GM18868 (cell line): ENCODE data around the gene CAB39.

Experiments used
- ATAC-seq: cut with Tn5 transposase; IDR thresholded peaks from one replicate; pipeline ENCODE4 v1.9.1; 2021; ENCODE audit warnings: mild to moderate bottlenecking, moderate library complexity; ENCODE audit not compliant: unreplicated experiment

The CAB39 gene

DNA sequence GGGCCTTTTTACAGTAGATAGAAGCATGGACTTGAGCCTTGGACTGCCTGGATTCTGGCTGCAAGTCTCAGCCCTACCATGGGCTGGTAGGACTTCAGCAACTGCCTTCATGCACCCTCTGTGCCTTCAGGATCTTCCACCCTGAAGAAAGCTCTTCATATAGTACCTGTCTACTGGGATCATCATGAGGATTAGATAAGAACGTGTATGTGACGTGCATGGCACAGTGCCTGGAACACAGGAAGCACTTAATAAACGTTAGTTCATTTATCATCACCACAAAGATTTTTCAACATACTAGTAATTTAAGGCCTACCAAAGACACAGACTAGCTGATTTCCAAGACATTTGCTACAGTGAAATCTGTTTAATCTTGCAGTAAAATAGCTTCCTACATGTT lies 98.9 kb downstream of the CAB39 start:
- ATAC-seq: no peak

DNA sequence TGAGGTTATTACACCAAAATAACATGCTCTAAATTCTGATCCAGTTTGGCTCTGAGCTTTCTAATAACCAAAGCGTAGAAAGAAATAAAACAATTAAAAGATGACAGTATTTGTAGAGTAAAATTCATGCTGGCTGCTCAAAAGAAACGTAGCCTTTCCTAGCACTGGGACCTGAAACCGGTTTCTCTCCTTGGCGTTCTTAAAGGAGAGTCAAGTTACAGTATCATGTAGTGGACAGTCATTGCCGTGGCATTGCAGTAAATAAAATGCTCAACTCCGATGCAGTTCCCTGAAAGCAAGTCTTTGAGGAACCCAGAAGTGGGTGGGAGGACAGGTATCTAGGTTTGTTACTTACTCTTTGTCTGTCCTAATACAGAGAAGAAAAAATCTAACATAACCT lies 99.4 kb downstream of the CAB39 start:
- ATAC-seq: no peak

DNA sequence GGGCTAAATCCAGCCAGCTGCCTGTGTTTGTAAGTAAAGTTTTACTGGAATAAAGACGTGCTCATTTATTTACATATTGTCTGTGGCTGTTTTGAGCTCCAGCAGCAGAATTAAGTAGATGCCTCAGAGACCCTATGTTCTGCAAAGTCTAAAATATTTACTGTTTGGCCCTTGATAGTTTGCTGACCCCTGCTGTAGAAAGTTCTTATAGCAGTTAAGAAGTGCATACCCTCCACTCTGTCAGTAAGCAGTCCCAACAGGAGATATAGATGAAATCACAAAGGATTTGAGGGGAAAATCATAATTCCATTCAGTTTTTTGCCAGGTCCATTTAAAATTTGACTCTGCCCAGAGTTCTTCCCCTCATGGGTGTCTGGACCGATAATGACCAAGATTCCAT lies 102.0 kb downstream of the CAB39 start:
- no peak for ATAC-seq

DNA sequence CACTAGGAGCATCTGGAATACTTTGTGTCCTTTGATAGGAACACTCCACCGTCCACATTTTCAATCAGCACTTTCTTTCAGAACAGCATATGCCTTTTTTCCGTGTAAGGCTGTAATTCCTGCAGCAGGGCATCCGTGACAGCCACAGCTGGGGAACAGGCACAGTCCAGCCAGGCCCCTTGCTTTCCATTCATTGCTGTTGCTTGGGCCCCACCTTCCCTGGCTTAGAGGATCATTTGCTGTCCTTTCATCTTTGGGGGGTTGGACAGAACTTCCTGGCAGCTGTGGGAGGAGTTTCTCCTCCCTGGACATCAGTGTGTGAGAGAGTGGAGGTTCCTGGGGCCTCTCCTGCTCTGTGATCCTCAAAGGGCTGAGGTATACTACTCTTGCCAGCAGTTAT lies 102.4 kb downstream of the CAB39 start:
- ATAC-seq: no peak

DNA sequence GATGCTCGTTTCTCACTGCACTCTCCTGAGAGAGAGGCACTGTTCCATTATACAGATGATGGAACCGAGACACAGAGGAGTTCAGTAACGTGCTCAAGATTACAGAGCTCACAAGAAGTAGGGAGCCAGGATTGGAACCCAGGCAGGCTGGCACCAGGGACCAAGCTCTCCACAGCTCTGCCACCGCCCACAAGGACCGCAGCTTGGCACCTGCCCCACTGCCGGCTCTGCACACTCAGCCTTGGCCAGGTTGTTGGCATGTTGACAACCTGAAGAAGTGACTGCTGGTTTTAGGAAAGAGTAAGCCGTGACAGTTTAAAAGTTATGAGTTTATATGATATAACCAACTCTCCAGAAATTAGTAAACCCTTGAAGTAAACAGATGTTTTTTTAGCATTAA lies 104.1 kb downstream of the CAB39 start:
- ATAC-seq: no peak

DNA sequence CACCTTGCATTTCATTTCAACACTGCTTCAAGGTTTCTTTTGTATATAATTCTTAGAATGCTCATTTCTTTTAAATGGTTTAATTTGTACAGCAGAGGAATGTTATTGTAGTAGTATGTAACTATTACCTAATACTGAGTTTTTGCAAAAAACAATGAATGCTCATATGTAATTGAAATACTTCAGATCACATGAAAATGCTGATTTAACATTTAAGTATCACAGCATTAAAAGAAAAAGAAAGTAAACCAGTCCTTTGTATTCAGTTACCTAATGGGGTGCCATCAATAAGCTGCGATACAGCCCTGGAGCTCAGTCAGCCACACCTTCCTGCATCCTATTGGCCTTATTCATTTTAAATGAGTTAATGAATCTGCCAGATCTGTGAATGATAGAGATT lies 106.8 kb downstream of the CAB39 start:
- ATAC-seq: no peak

DNA sequence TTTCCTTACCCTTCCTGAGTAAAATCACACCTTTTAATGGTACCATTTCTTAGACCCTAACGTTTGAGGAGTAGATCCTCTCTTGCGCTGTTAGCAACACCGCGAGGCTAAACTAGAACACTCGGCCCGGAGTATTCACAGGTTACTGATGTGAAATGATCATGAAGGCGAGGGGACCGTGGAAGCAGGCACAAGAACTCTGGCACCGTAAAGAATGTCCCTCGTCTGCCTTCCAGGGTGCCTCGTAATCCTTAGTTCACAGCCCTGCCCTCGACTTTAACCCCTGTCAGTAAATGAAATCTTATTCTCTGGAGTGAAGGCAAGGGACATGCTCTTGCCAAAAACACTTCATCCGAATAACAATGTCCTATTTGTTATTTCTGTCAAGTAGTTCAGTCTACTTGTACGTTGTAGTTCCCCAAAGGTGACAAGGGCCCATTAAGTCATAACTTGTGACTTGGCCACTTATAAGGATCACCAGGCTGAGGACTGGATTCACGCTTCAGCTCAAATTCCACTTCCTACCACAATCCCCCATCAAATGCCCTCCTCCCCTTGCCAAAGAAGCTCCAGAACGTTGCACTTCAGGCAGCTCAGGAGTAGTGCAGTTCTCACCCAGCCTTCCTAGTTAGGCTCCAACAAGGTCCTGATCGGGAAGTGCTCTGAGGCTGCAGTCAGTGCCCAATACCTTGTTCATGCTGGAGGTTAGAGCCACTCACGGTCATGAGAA lies 108.8 kb downstream of the CAB39 start:
- no peak for ATAC-seq

DNA sequence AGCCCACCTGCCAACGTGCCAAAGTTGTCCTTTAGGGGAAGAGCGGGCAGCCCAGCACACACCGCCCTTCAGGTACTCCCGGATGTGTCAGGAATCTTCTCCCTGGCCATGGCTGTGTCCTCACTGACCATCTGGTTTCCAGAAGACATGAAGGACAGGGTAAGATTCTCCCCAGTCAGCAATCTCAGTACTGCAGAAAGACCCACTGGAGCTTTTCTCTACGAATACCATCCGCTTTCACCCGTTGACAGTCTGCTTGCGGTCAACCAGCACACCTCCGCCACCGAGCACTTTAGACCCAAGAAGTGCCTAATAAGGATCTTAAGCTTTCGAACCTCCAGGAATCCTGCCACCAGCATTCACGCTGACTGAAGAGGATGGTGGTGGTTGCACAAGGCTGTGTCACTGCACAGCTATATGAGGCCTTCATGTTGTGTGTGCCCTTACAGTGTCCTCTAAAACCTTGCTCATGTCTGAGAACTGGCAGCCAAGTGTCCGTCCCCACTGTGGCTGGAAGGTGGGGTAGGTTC lies 109.4 kb downstream of the CAB39 start:
- no peak for ATAC-seq

DNA sequence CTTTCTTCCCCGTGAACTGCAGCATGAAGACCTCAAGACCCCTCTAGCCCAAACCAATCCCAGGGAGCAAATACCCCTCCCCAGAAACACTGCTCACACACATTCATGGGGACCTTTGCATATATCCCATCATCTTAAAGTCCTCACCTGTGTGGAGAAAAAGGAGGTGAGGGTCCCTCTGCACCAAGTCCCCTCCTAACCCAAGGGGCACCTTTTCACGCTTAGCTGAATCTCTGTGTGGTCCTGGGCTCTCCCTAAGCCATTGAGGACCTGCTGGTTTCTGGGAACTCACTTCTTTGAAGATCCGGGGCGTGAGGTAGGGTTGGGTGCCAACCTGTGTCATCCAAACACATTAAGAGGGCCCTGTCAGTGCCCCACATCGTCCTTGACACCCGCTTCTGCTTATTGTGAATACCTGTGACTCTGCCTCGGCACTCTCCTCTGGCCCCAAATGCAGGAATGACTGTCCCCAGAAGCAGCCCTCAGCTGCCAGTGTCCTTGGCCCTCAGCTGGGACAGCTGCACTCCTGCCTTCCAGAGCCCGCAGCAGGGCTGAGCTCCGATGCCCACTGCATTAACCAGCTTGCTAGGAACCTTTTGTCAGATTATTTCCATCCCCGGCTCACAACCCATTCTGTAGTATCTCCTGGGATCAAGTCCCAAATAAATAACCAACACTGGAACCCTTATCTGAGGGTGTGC lies 110.8 kb downstream of the CAB39 start:
- ATAC-seq: no peak

DNA sequence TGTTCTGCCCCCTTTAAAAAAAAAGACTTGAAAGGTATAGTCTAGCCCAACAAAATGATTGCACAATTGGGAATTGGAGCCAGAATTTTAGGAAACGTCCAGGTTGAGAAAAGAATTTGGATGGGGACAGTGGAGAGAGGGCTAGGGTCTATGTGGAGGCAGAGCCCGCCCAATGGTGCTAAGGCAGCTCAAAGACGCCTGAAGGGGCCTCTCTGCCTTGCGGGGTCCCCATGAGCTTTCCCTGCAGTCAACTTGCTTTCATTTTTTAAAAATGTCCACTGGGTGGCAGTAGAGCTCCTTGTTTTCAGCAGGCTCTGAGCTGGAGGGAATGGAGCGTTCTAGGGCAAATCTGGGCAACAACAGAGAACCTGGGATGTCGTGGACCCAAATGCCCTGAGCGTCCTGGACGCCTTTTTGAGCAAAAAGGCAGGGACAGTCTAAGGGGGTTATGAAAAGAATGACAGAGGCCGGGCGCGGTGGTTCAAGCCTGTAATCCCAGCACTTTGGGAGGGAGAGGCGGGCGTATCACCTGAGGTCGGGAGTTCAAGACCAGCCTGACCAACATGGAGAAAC lies 111.8 kb downstream of the CAB39 start:
- ATAC-seq: peak; percentile 69

DNA sequence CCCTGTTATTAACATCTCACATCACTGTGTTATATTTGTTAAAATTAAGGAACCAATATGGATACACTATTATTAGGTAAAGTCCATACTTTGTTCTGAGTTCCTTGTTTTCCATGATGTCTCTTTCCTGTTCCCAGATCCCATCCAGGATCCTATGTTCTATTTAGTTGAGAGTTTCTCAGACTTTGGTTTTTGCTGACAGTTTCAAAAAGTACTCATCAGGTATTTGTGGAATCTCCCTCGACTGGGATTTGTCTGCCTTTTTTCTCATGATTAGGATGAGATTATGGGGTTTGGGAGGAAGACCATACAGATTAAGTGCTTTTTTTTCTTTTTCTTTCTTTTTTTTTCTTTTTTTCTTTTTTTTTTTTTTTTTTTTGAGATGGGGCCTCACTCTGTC lies 112.7 kb downstream of the CAB39 start:
- ATAC-seq: no peak

DNA sequence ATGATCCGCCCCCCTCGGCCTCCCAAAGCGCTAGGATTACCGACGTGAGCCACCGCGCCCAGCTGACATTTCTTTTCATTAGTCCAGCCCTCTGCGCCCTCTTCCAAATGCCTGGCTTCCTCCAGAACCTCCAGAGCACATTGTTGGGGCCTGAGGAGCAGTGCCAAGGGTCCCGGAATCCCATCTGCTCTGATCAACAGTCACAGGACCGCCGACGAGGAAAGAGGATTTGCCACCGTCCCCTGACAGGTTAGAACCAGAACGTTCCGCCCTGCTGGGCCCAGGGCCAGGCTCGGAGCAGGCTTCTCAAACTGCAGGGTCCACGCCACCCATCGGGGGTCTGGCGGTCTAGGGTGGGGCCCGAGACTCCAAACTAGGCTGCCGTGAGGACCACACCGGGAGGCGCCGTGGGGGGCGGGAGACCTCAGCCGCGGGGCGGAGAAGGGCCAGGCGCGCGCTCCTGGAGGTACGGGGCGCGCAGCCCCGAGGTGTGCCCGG lies 115.2 kb downstream of the CAB39 start:
- no peak for ATAC-seq

DNA sequence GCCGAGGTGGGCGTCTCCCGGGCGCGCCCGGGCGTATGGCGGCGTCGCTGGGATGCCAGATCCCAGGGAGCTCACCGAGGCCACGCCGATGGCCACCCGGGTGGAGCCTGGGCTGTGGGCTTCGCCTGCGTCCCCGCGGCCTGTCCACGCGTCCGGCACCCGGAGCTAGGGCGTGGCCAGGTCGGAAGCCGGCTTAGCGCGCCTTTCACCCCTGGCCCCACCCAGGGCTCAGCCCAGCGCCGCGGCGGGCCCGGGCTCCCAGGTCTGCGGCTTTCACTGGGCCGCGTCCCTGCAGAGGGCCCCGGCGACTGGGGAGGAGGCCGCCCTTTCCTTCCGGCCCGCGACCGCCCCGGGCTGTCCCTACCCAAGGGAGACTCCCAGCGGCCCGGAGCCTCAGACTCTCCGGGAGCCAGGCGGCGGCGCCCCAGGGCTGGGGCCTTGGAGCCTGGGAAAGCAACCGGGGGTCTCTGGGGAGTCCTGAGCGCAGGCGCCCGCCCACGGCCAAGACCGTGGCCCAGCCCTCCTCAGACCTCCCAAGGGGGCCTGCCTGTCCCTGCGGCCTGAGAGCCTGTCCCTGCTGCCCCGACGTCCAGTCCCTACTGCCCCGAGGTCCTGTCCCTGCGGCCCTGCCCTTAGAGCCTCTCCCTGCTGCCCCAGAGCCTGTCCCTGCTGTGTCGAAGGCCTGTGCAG lies 115.8 kb downstream of the CAB39 start:
- ATAC-seq: no peak

DNA sequence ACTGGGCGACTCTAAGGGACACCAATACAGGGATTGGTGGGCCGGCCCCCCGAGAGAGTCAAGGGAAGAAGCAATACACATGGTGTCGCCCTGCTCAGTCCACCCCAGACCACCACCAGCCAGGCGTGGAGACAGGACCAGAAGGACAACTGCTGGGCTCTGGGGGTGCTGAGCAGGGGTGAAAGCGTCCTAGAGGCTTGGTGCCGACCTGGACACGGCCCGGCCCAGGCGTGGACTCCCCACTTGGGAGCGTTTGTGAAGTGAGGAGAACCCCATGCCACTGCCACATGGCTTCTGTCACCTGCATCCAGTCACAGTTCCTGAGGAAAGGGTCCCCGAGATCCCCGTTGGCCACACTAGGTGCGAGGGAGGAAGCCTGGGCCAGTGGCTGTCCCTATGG lies 116.7 kb downstream of the CAB39 start:
- ATAC-seq: no peak

DNA sequence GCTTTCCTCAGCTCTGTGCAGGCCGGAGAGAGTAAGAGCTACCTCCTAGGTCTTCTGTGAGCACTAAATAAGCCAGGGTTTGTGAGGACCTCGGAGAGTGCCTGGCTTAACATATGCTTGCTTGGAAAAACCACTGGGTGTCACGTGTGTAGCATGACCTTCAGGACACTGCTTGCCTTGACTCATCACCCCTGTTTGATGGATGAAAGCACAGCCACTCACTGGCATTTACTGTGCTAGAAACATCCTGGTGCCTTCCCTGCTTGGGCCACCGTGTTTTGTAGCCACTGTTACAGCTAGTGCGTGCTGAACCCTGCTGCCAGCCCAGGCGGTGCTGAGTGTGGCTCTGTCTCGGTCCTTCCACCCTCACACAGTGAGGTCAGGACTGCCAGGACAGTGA lies 117.3 kb downstream of the CAB39 start:
- no peak for ATAC-seq

DNA sequence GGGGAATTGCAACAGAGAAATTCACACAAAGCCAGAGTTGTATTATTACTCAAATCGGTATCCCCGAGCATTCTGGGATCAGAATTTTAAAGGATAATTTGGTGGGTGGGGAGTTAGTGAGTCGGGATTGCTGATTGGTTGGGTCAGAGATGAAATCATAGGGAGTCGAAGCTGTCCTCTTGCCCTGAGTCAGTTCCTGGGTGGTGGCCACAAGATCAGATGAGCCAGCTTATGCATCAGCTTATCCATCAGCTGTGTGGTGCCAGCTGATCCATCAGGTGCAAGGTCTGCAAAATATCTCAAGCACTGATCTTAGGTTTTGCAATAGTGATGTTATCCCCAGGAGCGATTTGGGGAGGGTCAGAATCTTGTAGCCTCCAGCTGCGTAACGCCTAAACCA lies 117.8 kb downstream of the CAB39 start:
- no peak for ATAC-seq

DNA sequence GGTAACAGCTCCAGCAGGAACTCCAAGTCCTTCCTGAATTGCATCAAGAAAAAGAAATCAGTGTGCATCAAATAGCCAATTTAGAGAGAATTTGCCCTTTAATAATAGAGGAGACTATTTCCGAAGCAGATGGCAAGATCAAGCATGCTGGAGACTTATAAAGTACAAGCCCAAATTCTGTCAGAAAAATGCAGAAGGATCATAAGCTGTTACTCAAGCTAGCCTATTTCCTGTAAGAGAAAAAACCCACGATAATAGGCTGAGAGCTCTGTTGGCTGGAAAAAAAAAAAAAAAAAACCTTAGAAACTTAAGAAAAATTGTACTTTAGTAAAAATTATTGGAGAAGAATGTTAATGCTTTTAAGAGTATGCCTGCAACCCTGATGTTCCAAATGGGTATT lies 127.7 kb downstream of the CAB39 start:
- ATAC-seq: no peak

DNA sequence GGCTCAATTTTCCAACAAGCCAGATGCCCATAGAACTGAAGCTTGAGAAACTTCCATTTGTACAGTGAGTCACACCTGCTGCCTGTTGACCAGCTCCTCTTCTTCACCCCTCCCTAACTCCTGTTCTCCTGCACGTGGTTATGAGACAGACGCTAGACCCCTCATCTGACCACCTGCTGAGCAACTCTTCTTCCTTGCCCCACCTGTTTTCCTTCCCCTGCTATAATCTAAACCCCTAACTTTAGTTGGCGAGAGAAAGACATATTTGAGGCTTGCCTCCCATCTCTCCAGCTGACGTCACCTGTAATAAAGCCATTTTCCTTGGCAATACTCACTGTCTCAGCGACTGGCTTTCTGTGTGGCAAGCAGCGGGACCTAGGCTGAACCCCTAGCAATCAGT lies 129.8 kb downstream of the CAB39 start:
- ATAC-seq: no peak

DNA sequence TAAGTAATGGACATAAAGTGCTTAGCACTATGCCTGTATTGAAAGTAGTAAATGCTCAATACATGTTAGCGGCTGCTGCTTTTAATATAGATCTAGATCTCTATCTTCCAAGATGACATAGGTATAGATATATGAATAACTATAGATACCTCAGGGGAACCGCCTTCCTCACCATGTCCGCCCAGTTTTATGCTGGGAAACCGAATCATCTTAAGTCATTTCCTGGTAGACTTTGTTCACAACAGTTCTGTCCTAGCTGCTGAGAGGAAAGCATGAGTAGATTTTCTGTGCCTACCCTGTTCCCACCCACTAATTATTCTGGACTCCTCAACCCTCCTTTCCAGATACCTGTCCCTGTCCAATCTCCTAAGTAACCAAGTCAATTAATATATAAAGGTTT lies 130.5 kb downstream of the CAB39 start:
- no peak for ATAC-seq

DNA sequence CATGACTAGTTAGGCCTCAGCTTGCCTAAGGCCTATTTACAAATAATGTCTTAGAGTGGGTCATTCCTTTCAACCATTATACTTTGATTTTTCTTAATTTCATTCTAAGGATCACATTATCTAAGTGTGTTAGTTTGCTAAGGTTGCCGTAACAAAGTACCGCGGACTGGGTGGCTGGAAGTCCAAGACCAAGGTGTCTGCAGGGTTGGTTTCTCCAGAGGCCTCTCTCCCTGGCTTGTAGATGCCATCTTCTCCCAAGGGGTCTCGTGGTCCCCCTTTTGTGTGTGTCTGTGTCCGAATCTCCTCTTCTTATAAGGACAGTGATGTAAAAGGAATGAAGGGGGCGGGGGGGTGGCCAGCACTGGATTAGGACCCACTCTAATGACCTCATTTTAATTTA lies 133.7 kb downstream of the CAB39 start:
- ATAC-seq: no peak

DNA sequence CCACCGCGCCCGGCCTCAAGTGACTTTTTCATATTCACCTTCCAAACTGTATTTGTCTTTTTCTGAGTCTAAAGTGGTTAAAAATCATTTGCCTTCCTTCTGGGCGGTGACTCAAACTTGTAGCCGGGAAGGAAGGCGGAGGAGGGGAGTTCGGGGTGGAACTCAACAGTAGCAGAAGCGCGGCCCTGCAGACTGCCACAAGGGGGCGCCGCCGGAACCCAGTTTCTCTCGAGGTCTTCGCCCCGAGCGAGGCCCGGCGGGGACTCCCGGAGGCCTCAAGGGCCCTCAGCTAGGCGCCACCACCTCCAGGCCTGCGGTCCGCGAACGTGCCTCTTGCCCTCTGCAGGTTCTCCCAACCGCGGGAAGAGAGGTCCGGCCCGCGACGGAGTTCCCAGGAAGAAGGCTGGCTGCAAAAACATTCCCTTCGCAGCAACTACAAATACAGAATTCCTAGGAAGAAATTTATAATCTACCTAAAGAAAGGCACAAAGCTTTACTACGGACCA lies 135.3 kb downstream of the CAB39 start:
- ATAC-seq: peak; percentile 55
